ENCODE data around the gene ZNF711.
"Not testable (repeated sequence)": the region's sequence is repeated elsewhere in the genome, so short reads cannot be mapped to it uniquely, and the experiment has no call there.

Gene ZNF711

DNA sequence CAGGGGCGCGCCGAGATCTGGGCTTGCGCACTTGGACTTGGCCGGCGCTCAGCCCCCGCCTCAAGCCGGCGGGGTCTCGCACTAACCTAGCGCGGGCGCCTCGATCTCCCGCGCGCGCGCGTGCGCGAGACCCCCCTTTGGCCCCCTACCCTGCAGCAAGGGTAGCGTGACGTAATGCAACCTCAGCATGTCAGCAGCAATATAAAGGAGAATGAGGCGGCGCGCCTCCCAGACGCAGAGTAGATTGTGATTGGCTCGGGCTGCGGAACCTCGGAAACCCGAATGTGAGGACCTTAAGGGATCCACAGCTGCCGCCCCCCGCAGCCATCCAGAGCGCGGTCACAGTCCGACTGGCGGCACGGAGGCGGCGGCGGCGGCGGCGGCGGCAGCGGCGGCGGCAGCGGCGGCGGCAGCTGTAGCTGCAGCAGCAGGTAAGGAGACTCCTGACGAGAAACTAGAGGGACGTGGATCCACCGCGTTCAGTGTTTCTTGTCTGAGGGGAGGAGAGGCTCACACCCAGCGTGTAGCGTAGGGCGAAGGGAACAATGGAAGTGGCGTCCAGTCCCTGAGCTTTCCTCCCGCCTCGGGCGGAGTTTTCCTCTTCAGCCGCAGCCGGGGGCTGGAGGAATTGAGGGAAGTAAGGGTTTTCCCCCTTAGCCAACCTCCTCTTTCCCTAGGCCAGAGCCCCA, at the start of gene ZNF711, which contains the start of gene SATL1:
ZNF711 (plus strand) TSS at position 231 of the 689 bp plus-strand sequence. CDS start 3,582 bp downstream, outside the sequence.
SATL1 (minus strand) TSS at position 19 of the 689 bp plus-strand sequence. CDS start 134,811 bp downstream, outside the sequence.
- in situ Hi-C loops (cut with MboI; ENCODE audit: low sequenced_read_pairs): no loop called here

DNA sequence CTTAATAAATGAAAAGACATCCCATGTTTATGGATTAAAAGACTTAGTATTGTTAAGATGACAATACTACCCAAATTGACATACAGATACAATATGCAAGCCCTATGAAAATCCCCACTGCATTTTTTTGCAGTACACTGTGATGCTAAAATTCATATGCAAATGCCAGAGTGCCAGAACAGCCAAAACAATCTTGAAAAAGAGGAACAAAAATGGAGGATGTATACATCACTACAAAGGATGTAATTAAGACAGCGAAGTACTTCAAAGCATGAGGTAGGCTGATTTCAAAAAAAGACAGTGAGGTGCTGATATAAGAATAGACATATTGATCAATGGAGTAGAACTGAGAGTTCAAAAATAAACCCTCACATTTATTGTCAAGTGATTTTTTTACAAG, 47.5 kb upstream of the ZNF711 start:
- in situ Hi-C loops (cut with MboI; ENCODE audit: low sequenced_read_pairs): no loop called here

DNA sequence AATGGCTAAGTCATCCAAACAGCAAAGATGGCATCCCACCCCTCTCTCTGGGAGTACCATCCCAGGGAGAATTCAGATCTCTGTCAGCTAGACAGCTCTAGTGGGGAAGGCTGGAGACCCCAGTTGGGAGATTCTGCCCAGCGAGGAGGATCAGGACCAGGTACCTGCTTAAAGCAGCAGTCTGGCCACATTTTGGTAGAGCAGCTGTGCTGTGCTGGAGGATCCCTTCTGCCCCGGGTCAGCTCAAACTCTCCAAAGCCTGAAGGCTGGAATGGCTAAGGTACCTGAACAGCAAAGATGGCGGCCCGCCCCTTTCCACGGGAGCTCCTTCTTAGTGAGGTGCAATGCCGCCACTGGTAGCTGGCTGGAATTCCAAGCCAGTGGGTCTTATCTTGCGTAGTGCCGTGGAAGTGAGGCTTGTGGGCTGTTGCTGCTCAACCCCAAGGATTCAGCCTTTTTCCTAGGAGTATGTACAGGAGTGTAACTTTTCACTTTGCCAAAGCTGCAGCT, 40.3 kb upstream of the ZNF711 start:
- in situ Hi-C loops (cut with MboI; ENCODE audit: low sequenced_read_pairs): no loop called here

GRCh38 chrX:85213792-85214530, 29.8 kb upstream of the ZNF711 start:
- in situ Hi-C loops (cut with MboI; ENCODE audit: low sequenced_read_pairs): no loop called here

GRCh38 chrX:85215946-85216345, 27.8 kb upstream of the ZNF711 start:
- in situ Hi-C loops (cut with MboI; ENCODE audit: low sequenced_read_pairs): no loop called here

DNA sequence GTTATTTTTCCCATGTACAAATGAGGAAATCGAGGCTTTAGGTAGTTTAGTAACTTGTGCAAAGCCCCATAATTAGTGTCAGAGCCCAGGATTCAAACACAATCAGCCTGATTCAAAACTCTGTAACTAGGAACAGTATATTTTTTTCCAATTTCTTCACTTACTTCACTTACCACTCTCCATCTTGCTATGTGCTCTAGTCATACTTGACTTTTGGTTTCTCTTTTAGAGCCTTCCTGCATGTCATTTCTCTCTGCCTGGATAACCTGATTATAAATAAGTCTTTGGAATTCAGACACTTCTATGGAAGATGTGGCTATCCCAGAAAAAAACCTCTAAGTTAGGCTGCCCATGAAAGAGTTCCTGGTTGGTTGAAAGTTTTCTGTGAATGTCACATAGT, 22.4 kb upstream of the ZNF711 start:
- in situ Hi-C loops (cut with MboI; ENCODE audit: low sequenced_read_pairs): no loop called here

GRCh38 chrX:85223359-85223758, 20.4 kb upstream of the ZNF711 start:
- in situ Hi-C loops (cut with MboI; ENCODE audit: low sequenced_read_pairs): no loop called here

GRCh38 chrX:85243155-85243554, 636 bp upstream of the ZNF711 start:
- in situ Hi-C loops (cut with MboI; ENCODE audit: low sequenced_read_pairs): no loop called here

DNA sequence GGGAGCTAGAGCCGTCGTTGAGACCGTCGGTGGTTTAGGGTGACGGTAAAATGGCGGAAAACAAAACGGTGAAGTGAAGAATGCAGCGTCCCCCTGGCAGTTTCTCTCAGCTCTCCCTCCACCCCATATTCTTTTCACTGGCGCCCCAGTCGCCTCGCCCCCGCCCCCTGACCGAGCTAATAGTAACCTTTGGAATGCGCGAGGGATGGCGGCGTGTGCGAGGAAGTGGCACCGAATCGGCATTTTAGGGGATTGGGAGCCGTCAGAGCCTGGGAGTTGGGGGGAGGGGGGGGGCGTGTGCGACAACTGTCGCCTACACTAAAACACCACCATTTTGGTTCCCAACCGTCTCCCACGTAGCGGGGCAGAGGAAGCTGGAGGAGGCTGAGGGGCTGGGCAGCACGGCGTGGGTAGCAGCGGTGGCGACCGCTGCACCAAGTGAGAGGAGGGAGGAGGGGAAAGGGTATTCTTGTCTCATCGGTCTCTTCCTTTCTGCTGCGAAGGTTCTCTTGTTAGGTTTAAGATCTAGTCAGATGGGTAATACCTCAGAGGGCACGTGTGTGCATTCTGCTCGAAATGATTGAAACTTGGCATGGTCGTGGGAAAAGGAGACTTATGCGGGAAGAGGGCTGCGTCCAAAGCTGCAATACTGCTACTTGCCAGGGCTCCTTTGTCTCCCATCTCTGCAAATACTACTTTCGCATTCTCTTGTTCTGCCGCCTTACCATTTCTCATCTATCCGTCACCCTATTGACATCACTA, 840 bp downstream of the ZNF711 start:
- in situ Hi-C loops (cut with MboI; ENCODE audit: low sequenced_read_pairs): no loop called here

- in situ Hi-C loops (cut with MboI; ENCODE audit: low sequenced_read_pairs): not testable (repeated sequence)
Measured at GRCh38 chrX:85285286-85285685, 41.5 kb downstream of the ZNF711 start.

GRCh38 chrX:85288992-85289723, 45.4 kb downstream of the ZNF711 start:
- in situ Hi-C loops (cut with MboI; ENCODE audit: low sequenced_read_pairs): no loop called here

DNA sequence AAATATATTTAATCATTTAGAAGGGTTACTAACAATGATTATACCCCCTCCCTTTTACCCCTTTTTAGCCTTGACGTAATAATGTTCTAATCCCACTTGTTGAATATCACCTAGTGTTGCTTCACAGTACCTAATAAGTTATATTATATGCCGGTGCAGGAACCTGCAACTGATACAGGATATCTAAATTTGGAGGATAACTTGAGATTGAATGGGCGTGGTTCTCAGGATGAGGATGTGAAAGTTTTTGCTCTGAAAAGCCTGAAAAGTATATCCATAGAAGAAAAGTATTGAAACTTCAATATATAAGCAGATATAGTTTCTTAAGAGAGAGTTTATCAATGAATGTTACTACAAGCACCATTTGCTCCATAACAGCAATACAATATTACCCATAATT, 59.8 kb downstream of the ZNF711 start:
- in situ Hi-C loops (cut with MboI; ENCODE audit: low sequenced_read_pairs): no loop called here

- in situ Hi-C loops (cut with MboI; ENCODE audit: low sequenced_read_pairs): no loop called here
Measured at GRCh38 chrX:85309717-85310116, 65.9 kb downstream of the ZNF711 start.

DNA sequence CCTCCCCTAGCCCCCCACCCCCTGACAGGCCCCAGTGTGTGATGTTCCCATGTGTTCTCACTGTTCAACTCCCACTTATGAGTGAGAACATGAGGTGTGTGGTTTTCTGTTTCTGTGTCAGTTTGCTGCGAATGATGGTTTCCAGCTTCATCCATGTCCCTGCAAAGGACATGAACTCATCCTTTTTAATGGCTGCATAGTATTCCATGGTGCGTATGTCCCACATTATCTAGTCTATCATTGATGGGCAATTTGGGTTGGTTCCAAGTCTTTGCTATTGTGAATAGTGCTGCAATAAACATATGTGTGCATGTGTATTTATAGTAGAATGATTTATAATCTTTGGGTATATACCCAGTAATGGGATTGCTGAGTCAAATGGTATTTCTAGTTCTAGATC, 67.6 kb downstream of the ZNF711 start:
- in situ Hi-C loops (cut with MboI; ENCODE audit: low sequenced_read_pairs): not testable (repeated sequence)
